A549 treated with Mapracorat at 1 μM for 4 hours (cell line): Measurements from ENCODE around the gene ACAD11. TPM values are rescaled to one million over a fixed set of nuclear protein-coding genes. Genes with fewer than 3 reads are reported as not detected.

Experiments
- total RNA-seq: library from RNA; stranded (reverse); fragments of 200-300 nt; extraction: Qiagen RNA extraction; gene quantifications from 5 replicates; pipeline ENCODE4 v1.2.3, GENCODE V29; 2022

Gene ACAD11
- 3.1 to 5.1 TPM (median 4.2 TPM) in 5 replicates for total RNA-seq

GRCh38 chr3:132659365-132660051 is at the start of gene ACAD11:
Gene ACAD11 (minus strand): TSS chr3:132659809. CDS start chr3:132659751, 58 bp downstream.

GRCh38 chr3:132660052-132660810 is 622 bp upstream of the ACAD11 start, which contains the start of gene UBA5:
Gene UBA5 (plus strand): TSS chr3:132660329. CDS start chr3:132660538, 209 bp downstream.

GRCh38 chr3:132596816-132597433 is 62.7 kb downstream of the ACAD11 start, which contains the start of gene ACKR4:
Gene ACKR4 (plus strand): TSS chr3:132597270. CDS start chr3:132600398, 3,128 bp downstream.

Other genes starting within 250 kb of the ACAD11 start
- gene DNAJC13, start 242.3 kb downstream of the ACAD11 start, total RNA-seq, result 9.6 to 12.8 TPM (median 12.5 TPM) in 5 replicates
- gene ACKR4, start 62.5 kb downstream of the ACAD11 start, total RNA-seq, result not detected in 5 replicates
- gene UBA5, start 520 bp upstream of the ACAD11 start, total RNA-seq, result 19.6 to 24.6 TPM (median 22.8 TPM) in 5 replicates
- gene NPHP3, start 62.6 kb upstream of the ACAD11 start, total RNA-seq, result 7.0 to 8.6 TPM (median 8.3 TPM) in 5 replicates